NCI-H2107 treated with DMSO at 0.1 percent for 48 hours (cell line): Measurements from ENCODE around the gene PSEN1.
A peak's percentile ranks its signal among the peaks of the same experiment; 100 is the strongest.
"Not testable (repeated sequence)": the region's sequence is repeated elsewhere in the genome, so short reads cannot be mapped to it uniquely, and the experiment has no call there.

Experiments
- DNase-seq: peaks from one replicate; lab custom pipeline; 2025; ENCODE audit not compliant: unreplicated experiment; lab: John Stamatoyannopoulos, UW

The PSEN1 gene

DNA sequence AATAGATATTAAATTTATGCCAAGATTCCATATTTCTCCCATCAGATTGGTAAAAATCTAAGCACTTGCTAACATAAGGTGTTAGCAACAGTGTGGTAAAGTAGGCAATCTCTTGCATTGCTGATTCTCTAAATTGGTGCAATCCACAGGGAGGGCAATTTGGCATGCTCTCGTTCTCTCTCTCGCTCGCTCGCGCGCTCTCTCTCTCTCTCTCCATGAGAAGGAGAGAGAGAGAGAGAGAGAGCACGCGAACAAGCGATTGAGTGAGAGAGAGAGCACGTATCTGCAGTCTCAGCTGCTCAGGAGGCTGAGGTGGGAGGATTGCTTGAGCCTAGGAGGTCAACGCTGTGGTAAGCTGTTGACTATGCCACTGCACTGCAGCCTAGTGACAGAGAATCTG lies 25.9 kb downstream of the PSEN1 start:
- DNase-seq = no peak

- no peak for DNase-seq
Observed at GRCh38 chr14:73166399-73166798, 30.1 kb downstream of the PSEN1 start.

- DNase-seq = no peak
Observed at GRCh38 chr14:73167727-73168126, 31.4 kb downstream of the PSEN1 start.

GRCh38 chr14:73168274-73168673 lies 32.0 kb downstream of the PSEN1 start:
- DNase-seq = no peak

DNA sequence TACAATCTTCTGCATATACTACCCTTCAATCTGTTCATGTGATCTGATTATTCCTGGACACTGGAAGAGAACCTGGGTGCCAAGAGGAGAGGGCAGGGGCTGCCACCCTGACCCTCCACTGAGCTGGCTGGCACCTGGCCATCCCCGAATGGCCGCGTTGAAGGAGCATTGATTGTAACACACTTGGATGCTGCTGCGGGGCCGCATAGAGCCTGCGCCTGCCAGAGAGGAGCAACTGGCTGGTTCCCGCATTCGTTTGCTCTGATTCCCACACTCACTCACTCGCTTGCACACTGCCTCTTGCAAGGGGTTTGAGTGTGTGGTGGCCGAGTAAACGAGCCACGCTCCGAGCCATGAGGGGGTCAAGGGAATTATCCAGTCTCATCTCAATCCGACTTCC lies 32.4 kb downstream of the PSEN1 start:
- DNase-seq = no peak

GRCh38 chr14:73169855-73170254 lies 33.5 kb downstream of the PSEN1 start:
- not testable (repeated sequence) for DNase-seq

GRCh38 chr14:73170686-73171085 lies 34.4 kb downstream of the PSEN1 start:
- DNase-seq = no peak

GRCh38 chr14:73172500-73172899 lies 36.2 kb downstream of the PSEN1 start:
- no peak for DNase-seq

- peak; percentile 65 for DNase-seq
Observed at GRCh38 chr14:73173092-73173735, 36.9 kb downstream of the PSEN1 start.

DNA sequence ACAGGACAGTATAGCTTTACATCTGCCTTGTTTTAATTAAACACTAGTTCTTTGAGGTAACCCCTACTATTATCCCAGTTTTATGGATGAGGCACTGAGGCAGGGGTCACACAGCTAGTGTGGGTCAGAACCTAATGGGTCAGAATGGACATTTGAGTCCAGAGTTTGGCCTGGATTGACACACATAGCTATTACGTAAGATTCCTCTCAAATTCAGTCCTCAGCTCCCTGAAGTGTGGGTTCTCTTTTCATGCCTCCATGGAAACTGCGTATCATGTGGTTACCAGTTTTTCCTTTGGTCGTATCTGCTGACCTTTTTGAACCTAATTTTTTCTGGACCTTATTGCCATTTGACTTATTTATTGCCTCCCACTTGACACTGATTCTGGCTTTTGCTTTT lies 40.4 kb downstream of the PSEN1 start:
- no peak for DNase-seq

DNA sequence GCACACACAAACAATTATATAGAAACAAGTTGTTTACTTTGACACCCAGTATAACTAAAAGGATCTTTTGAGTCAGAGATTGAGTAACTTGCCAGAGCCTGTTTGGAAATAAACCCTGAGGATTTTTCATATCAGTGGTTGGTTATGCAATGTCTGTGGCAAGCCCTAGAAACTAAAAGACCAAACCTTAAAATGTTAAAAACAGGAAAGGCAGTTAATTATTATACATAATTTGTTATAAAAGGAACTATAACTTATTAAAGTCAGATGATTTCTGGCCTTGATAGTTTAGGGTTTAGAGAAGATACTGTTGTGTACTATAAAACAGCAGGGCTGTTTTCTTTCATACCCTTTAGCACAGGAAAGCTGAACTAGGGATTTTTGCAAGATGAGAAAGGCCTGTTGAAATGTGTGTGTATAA lies 44.1 kb downstream of the PSEN1 start:
- DNase-seq = no peak

DNA sequence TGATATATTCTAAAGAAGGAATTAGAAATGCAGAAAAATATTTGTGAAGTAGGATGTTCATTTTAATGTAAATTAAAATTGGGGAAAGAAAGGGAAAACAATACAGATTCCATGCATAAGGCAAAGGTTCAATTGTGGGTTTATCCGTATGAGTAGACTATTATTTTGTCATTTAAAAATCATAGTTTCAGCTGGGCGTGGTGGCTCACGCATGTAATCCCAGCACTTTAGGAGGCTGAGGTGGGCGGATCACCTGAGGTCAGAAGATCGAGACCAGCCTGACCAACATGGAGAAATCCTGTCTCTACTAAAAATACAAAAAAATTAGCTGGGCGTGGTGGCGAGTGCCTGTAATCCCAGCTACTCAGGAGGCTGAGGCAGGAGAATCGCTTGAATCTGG lies 44.7 kb downstream of the PSEN1 start:
- not testable (repeated sequence) for DNase-seq

- DNase-seq = no peak
Observed at GRCh38 chr14:73188501-73188911, 52.2 kb downstream of the PSEN1 start.

DNA sequence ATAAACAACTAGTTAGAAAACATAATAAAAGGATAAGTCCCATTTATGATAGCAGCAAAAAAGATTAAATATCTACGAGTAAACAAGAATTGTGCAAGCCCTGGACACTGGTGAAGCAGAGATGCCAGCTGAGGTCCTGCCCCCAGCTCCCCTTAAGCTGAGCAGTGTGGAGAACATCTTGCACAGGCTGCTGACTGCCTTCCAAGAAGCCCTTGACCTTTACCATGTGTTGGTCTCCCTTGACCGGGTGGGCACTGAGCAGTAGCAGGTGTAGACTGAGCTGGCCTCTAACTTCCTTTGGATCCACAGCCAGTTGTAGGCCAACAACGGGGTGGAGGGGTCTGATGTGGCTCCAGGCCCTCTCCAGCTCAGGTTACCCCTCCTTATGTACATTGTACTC lies 53.3 kb downstream of the PSEN1 start:
- DNase-seq = no peak

GRCh38 chr14:73191441-73191840 lies 55.1 kb downstream of the PSEN1 start:
- no peak for DNase-seq

GRCh38 chr14:73194306-73194705 lies 58.0 kb downstream of the PSEN1 start:
- DNase-seq = not testable (repeated sequence)

- DNase-seq = no peak
Observed at GRCh38 chr14:73198253-73198652, 61.9 kb downstream of the PSEN1 start.

DNA sequence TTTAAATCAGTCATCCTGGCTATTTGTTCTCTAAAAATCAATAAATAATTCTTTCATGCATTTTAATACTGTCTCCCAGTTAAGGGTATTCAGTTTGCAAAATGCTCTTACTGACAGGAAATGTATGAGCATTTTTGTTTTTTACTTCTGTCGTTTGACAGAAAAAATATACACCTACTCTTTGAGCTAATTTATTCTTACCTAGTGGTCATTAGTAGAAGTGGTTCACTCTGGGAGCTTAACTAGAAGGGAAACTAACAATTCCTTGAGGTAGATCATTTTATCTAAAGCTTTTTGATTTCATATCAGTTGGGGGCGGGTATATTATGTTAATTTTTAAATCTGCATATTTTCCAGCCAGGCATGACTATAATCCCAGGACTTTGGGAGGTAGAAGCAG lies 67.2 kb downstream of the PSEN1 start:
- DNase-seq = no peak

GRCh38 chr14:73207615-73208014 lies 71.3 kb downstream of the PSEN1 start:
- no peak for DNase-seq

- DNase-seq = no peak
Observed at GRCh38 chr14:73208390-73208789, 72.1 kb downstream of the PSEN1 start.

GRCh38 chr14:73208846-73209245 lies 72.5 kb downstream of the PSEN1 start:
- DNase-seq = no peak

DNA sequence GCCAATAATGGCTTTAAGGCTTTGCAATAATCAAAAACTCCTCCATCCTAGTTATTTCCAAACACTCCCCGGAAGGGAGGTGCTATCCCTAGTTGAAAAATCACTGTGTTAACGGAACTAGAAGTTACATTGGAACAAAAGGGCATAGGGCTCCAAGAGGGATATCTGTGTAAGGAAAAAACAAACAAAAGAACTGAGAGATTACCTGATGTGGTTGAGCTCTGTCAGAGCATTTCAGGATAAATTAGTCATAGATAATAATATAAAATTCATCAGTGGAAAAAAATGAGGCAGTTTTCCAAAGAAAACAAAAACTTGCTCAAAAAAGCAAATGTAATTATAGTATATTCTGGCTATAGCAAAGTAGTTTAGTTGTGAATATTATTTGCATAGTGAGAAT lies 73.6 kb downstream of the PSEN1 start:
- no peak for DNase-seq

- no peak for DNase-seq
Observed at GRCh38 chr14:73211251-73212040, 75.1 kb downstream of the PSEN1 start.
